GM18868 (cell line): ENCODE measurements around the gene MYLK2.
A peak's percentile ranks its signal among the peaks of the same experiment; 100 is the strongest.
"Not testable (repeated sequence)": the region's sequence is repeated elsewhere in the genome, so short reads cannot be mapped to it uniquely, and the experiment has no call there.

Experiments
- ATAC-seq: cut with Tn5 transposase; IDR thresholded peaks from one replicate; pipeline ENCODE4 v1.9.1; 2021; ENCODE audit warnings: mild to moderate bottlenecking, moderate library complexity; ENCODE audit not compliant: unreplicated experiment

The MYLK2 gene

GRCh38 chr20:31815408-31816188 lies 3.6 kb upstream of the MYLK2 start:
- no peak for ATAC-seq

- no peak for ATAC-seq
Observed at GRCh38 chr20:31816221-31816620, 2.9 kb upstream of the MYLK2 start.

GRCh38 chr20:31817461-31817860 lies 1.7 kb upstream of the MYLK2 start:
- no peak for ATAC-seq

- no peak for ATAC-seq
Observed at GRCh38 chr20:31818376-31818908, 714 bp upstream of the MYLK2 start.

GRCh38 chr20:31820228-31820627 lies 1.1 kb downstream of the MYLK2 start:
- no peak for ATAC-seq

GRCh38 chr20:31821427-31821826 lies 2.3 kb downstream of the MYLK2 start:
- no peak for ATAC-seq

GRCh38 chr20:31822421-31823330 lies 3.5 kb downstream of the MYLK2 start:
- peak; percentile 69 for ATAC-seq

- no peak for ATAC-seq
Observed at GRCh38 chr20:31823360-31824124, 4.4 kb downstream of the MYLK2 start.

- no peak for ATAC-seq
Observed at GRCh38 chr20:31824125-31824485, 4.9 kb downstream of the MYLK2 start.

GRCh38 chr20:31824554-31825313 lies 5.6 kb downstream of the MYLK2 start:
- ATAC-seq: no peak

GRCh38 chr20:31826074-31826473 lies 6.9 kb downstream of the MYLK2 start:
- ATAC-seq: no peak

GRCh38 chr20:31827059-31827458 lies 7.9 kb downstream of the MYLK2 start:
- ATAC-seq: no peak

GRCh38 chr20:31828016-31828415 lies 8.9 kb downstream of the MYLK2 start:
- ATAC-seq: not testable (repeated sequence)

- no peak for ATAC-seq
Observed at GRCh38 chr20:31829731-31830130, 10.6 kb downstream of the MYLK2 start.

- ATAC-seq: no peak
Observed at GRCh38 chr20:31830406-31830981, 11.3 kb downstream of the MYLK2 start.

- no peak for ATAC-seq
Observed at GRCh38 chr20:31831211-31831610, 12.1 kb downstream of the MYLK2 start.

- no peak for ATAC-seq
Observed at GRCh38 chr20:31831771-31832306, 12.7 kb downstream of the MYLK2 start.

GRCh38 chr20:31833130-31833930 lies 14.2 kb downstream of the MYLK2 start:
- ATAC-seq: no peak
